ENCODE measurements around the gene CACNA2D1.

- TF ChIP-seq POLR2AphosphoS5 (IDR thresholded peaks at IDR 0.05) (no peak), POLR2A (IDR thresholded peaks at IDR 0.05; ENCODE audit: low read depth) (no peak)
Observed at GRCh38 chr7:82035456-82035855, 408.1 kb downstream of the CACNA2D1 start.
